GM23338 (cell line): Measurements from ENCODE around the gene C16orf78. TPM values are rescaled to one million over a fixed set of nuclear protein-coding genes. Genes with fewer than 3 reads are reported as not detected.

Source experiments
- ATAC-seq: fragments of 200-7000 bp; cut with Tn5 transposase; 3 replicates; pipeline ENCODE4 v1.9.1; 2020
- DNase-seq: peaks from one replicate; pipeline ENCODE4 v3.0.0-alpha.2; 2015; ENCODE audit warnings: low spot score
- H2AFZ ChIP-seq: fragments of 200-600 bp; sonication (generic); 2 replicates; pipeline ENCODE4 v1.8.0; 2016; ENCODE audit warnings: antibody characterized with exemption, mild to moderate bottlenecking, moderate library complexity
- H3F3A ChIP-seq: fragments of 200-600 bp; sonication (generic); replicated peaks from 2 replicates; pipeline ENCODE4 v1.8.0; 2017; ENCODE audit warnings: antibody characterized with exemption, mixed run types, low read depth
- H3K27ac ChIP-seq: fragments of 200-600 bp; sonication (generic); 2 replicates; pipeline ENCODE4 v1.6.1; 2016; ENCODE audit warnings: low read depth
- H3K27me3 ChIP-seq: fragments of 200-600 bp; sonication (generic); 2 replicates; pipeline ENCODE4 v1.8.0; 2016; ENCODE audit warnings: mild to moderate bottlenecking, mixed run types, moderate library complexity; ENCODE audit not compliant: insufficient read depth
- H3K36me3 ChIP-seq: fragments of 200-600 bp; sonication (generic); 2 replicates; pipeline ENCODE4 v1.8.0; 2016; ENCODE audit warnings: mild to moderate bottlenecking; ENCODE audit not compliant: insufficient read depth
- H3K4me1 ChIP-seq: fragments of 200-600 bp; sonication (generic); 2 replicates; pipeline ENCODE4 v1.8.0; 2016; ENCODE audit warnings: mild to moderate bottlenecking, moderate library complexity; ENCODE audit not compliant: insufficient read depth
- H3K4me2 ChIP-seq: fragments of 200-600 bp; sonication (generic); 2 replicates; pipeline ENCODE4 v1.7.1; 2017; ENCODE audit warnings: mixed run types
- H3K4me3 ChIP-seq: fragments of 200-600 bp; sonication (generic); 2 replicates; pipeline ENCODE4 v1.6.1; 2016; ENCODE audit warnings: mixed run types
- H3K79me2 ChIP-seq: fragments of 200-600 bp; sonication (generic); replicated peaks from 2 replicates; pipeline ENCODE4 v1.8.0; 2017; ENCODE audit warnings: mild to moderate bottlenecking; ENCODE audit not compliant: insufficient read depth
- H3K9me2 ChIP-seq: fragments of 200-600 bp; sonication (generic); 2 replicates; pipeline ENCODE4 v1.8.0; 2017; ENCODE audit not compliant: insufficient read depth
- H4K20me1 ChIP-seq: fragments of 200-600 bp; sonication (generic); replicated peaks from 2 replicates; pipeline ENCODE4 v1.8.0; 2017; ENCODE audit warnings: mild to moderate bottlenecking; ENCODE audit not compliant: insufficient read depth
- H3K27ac Mint-ChIP-seq: 2 replicates; pipeline ENCODE4 v1.8.0; 2020; ENCODE audit warnings: inconsistent platforms, mild to moderate bottlenecking, moderate library complexity, mixed read lengths
- H3K27me3 Mint-ChIP-seq: 3 replicates; pipeline ENCODE4 v1.8.0; 2022; ENCODE audit warnings: low read depth, mild to moderate bottlenecking, moderate library complexity, mixed read lengths, inconsistent platforms; ENCODE audit not compliant: insufficient read depth, poor library complexity
- H3K36me3 Mint-ChIP-seq: 3 replicates; pipeline ENCODE4 v1.8.0; 2021; ENCODE audit warnings: low read depth, mild to moderate bottlenecking, inconsistent platforms, moderate library complexity, mixed read lengths
- H3K4me1 Mint-ChIP-seq: 3 replicates; pipeline ENCODE4 v1.8.0; 2020; ENCODE audit warnings: mild to moderate bottlenecking, inconsistent platforms, mixed read lengths
- H3K4me3 Mint-ChIP-seq: 3 replicates; pipeline ENCODE4 v1.8.0; 2021; ENCODE audit warnings: moderate library complexity, mild to moderate bottlenecking, inconsistent platforms, mixed read lengths
- H3K9me3 Mint-ChIP-seq: 3 replicates; pipeline ENCODE4 v1.8.0; 2020; ENCODE audit warnings: moderate library complexity, mild to moderate bottlenecking, inconsistent platforms, mixed read lengths
- ETS1 ChIP-seq: IDR thresholded peaks from 2 replicates; pipeline ENCODE4 v1.6.1; 2016; ENCODE audit warnings: antibody characterized with exemption
- JUNB ChIP-seq: IDR thresholded peaks from one replicate; pipeline ENCODE4 v1.6.1; 2016; ENCODE audit warnings: antibody characterized with exemption; ENCODE audit not compliant: unreplicated experiment
- REST ChIP-seq: IDR thresholded peaks from one replicate; pipeline ENCODE4 v1.6.1; 2018; ENCODE audit warnings: antibody characterized with exemption; ENCODE audit not compliant: unreplicated experiment
- polyA plus RNA-seq: library from polyadenylated mRNA; unstranded; fragments of >200 nt; fragmentation: Nextera tagmentation; extraction: Ambion mirVana; gene quantifications from 2 replicates; pipeline ENCODE4 v1.2.1, GENCODE V29; 2016
- total RNA-seq: library from RNA; depleted of rRNA; stranded (reverse); fragments of >200 nt; shearing (Covaris generic); gene quantifications from 2 replicates; pipeline ENCODE4 v1.2.3, GENCODE V29; 2014
- TF ChIP-seq, protein P1 (sequence below), 2 experiments: fragments of 200-600 bp in 1 of 2; sonication (generic) in 1 of 2; conservative IDR thresholded peaks; 2 replicates each; pipeline versions ENCODE4 v1.5.1 to v1.6.1; 2016 to 2017; ENCODE audit warnings: antibody characterized with exemption in 2 of 2, low read depth in 2 of 2, mild to moderate bottlenecking in 2 of 2, moderate library complexity in 1 of 2

Gene C16orf78
- total and polyA plus RNA-seq, 2 experiments from 2014 or later: not detected

- Histone ChIP-seq H3K36me3 (no peaks in the 10 kb centered on the region), H3K4me3 (no peak overlapping the region), H3K9me2 (no peaks in the 10 kb centered on the region), H3F3A (no peaks in the 10 kb centered on the region), H3K4me2 (no peak overlapping the region), H3K4me1 (no peaks in the 10 kb centered on the region; the same call in 1 of the 2 replicates), H4K20me1 (no peaks in the 10 kb centered on the region), H2AFZ (no peak overlapping the region), H3K27ac (no peak overlapping the region), H3K27me3 (no peaks in the 10 kb centered on the region), H3K79me2 (no peaks in the 10 kb centered on the region)
- H3K4me1 Mint-ChIP-seq: peaks cover 15% of the 10 kb centered on the region
- H3K4me3 Mint-ChIP-seq: no peak overlapping the region
- no peaks in the 10 kb centered on the region for H3K9me3 Mint-ChIP-seq
- H3K27ac Mint-ChIP-seq: no peak overlapping the region
- TF ChIP-seq, protein P1, sequence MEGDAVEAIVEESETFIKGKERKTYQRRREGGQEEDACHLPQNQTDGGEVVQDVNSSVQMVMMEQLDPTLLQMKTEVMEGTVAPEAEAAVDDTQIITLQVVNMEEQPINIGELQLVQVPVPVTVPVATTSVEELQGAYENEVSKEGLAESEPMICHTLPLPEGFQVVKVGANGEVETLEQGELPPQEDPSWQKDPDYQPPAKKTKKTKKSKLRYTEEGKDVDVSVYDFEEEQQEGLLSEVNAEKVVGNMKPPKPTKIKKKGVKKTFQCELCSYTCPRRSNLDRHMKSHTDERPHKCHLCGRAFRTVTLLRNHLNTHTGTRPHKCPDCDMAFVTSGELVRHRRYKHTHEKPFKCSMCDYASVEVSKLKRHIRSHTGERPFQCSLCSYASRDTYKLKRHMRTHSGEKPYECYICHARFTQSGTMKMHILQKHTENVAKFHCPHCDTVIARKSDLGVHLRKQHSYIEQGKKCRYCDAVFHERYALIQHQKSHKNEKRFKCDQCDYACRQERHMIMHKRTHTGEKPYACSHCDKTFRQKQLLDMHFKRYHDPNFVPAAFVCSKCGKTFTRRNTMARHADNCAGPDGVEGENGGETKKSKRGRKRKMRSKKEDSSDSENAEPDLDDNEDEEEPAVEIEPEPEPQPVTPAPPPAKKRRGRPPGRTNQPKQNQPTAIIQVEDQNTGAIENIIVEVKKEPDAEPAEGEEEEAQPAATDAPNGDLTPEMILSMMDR (conservative IDR thresholded peaks at IDR 0.05; ENCODE audit: low read depth in 2 of 2): peak in 1 of 2 experiments; percentile 20; a peak in 1 of 4 replicates
- TF ChIP-seq JUNB: no peak
- DNase-seq (no peak), ATAC-seq (peak; percentile 30)
- H3K27me3 Mint-ChIP-seq: peaks cover 9% of the 10 kb centered on the region
- H3K36me3 Mint-ChIP-seq: no peaks in the 10 kb centered on the region
These were observed 24.0 kb upstream of the C16orf78 start for GRCh38 chr16:49349446-49350168.

DNA sequence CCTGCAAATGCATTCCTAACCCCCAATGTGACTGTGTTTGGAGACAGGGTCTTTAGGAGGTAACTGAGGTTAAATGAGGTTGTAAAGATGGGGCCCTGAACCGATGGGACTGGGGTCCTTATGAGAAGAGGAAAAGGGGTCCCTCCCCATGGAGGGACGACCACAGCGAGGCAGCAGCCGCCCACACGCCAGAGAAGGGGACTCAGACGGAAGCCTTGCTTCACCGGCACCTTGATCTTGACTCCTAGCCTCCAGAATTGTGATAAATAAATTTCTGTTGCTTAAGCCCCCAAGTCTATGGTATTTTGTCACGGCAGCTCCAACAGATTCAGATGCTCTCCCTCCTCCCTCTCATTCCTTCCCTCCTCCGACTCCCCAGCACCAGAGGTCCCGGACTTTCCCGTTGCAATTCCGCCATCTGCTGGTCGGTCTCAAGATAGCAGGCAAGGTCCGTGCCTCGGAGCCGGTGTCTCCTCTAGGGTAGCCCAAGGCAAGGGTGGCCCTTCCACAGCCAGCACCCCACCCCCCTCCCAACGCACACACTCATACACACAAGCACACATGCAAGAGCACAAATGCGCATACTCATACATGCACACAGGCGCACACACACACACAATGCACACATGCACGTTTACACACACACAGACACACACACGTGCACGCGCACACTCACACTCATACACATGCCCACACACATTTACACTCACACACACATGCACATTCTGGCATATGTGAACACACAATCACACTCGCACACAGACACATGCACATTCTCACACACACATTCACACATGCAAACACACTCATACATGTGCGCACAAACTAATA is 23.1 kb upstream of the C16orf78 start:
- Histone ChIP-seq H3K9me2 (no peaks in the 10 kb centered on the region), H3K4me2 (no peak overlapping the region), H3K36me3 (no peaks in the 10 kb centered on the region), H3K4me3 (no peak overlapping the region), H3K79me2 (no peaks in the 10 kb centered on the region), H4K20me1 (no peaks in the 10 kb centered on the region), H3K4me1 (no peaks in the 10 kb centered on the region; the same call in 1 of the 2 replicates), H3K27ac (no peak overlapping the region), H3K27me3 (no peaks in the 10 kb centered on the region), H2AFZ (no peak overlapping the region; the same call in 1 of the 2 replicates), H3F3A (no peaks in the 10 kb centered on the region)
- Mint-ChIP-seq H3K4me1 (peaks cover 15% of the 10 kb centered on the region), H3K9me3 (no peaks in the 10 kb centered on the region), H3K27ac (no peak overlapping the region), H3K36me3 (no peaks in the 10 kb centered on the region), H3K27me3 (peaks cover 12% of the 10 kb centered on the region), H3K4me3 (no peak overlapping the region)
- TF ChIP-seq REST: peak; percentile 57
- TF ChIP-seq, protein P1 (conservative IDR thresholded peaks at IDR 0.05; ENCODE audit: low read depth in 2 of 2): peak; percentile 87 to 94
- TF ChIP-seq ETS1: no peak
- DNase-seq (peak; percentile 82), ATAC-seq (peak; percentile 64)
